Colonic mucosa (tissue), 4 donors: Measurements from ENCODE around the gene UNC13C. TPM values are rescaled to one million over a fixed set of nuclear protein-coding genes. Genes with fewer than 3 reads are reported as not detected.

Experiments used
- DNase-seq: peaks from one replicate; pipeline ENCODE4 v3.0.0-alpha.2; 2020
- H3K27ac ChIP-seq: fragments of 200-600 bp; one replicate; pipeline ENCODE4 v1.8.0; 2021
- H3K27me3 ChIP-seq: fragments of 200-600 bp; one replicate; pipeline ENCODE4 v1.8.0; 2021
- H3K36me3 ChIP-seq: fragments of 200-600 bp; one replicate; pipeline ENCODE4 v1.8.0; 2021
- H3K4me1 ChIP-seq: fragments of 200-600 bp; one replicate; pipeline ENCODE4 v1.8.0; 2021; ENCODE audit warnings: mild to moderate bottlenecking
- H3K4me3 ChIP-seq: fragments of 200-600 bp; one replicate; pipeline ENCODE4 v1.8.0; 2021
- H3K9ac ChIP-seq, 2 donors: one replicate each; pipeline ENCODE4 v1.7.0; 2013; ENCODE audit warnings: control low read depth in 2 of 2, low read depth in 2 of 2, low read length in 2 of 2
- H3K9me3 ChIP-seq: fragments of 200-600 bp; one replicate; pipeline ENCODE4 v1.8.0; 2021
- intact Hi-C: fragments of 100-400 bp; cut with DNase I; formaldehyde crosslinking; loops from one replicate; pipeline ENCODE4 v1.14.1; 2022
- total RNA-seq, 2 donors: library from RNA; stranded (reverse); fragmentation: NEBNext Ultra II Directional in 1 of 2; extraction: Animal tissue kit (Norgen Biotek cat#: 25700) in 1 of 2; gene quantifications; one replicate each; pipeline ENCODE4 v1.2.1, GENCODE V29; 2021
- TF ChIP-seq, protein P1 (sequence below): fragments of 200-600 bp; IDR thresholded peaks from one replicate; pipeline ENCODE4 v1.8.0; 2022; ENCODE audit warnings: antibody characterized with exemption, mild to moderate bottlenecking
- donor health status: healthy.
- donor health status: DM: no; HTN: no; CAD: no.
- donor health status: DM: no; HTN: no; CAD: no.

UNC13C gene
- total RNA-seq, 2 donors from 2014 or later, result 0.05 to 0.13 TPM

GRCh38 chr15:54046093-54046492 is 67.9 kb downstream of the UNC13C start:
- intact Hi-C loops, result no loop called here
- Histone ChIP-seq H3K27ac (no peak overlapping the region), H3K4me3 (no peak overlapping the region), H3K9ac (no peak overlapping the region), H3K9me3 (no peaks in the 10 kb centered on the region), H3K36me3 (no peaks in the 10 kb centered on the region), H3K4me1 (no peaks in the 10 kb centered on the region), H3K27me3 (no peaks in the 10 kb centered on the region)
- TF ChIP-seq, protein P1, sequence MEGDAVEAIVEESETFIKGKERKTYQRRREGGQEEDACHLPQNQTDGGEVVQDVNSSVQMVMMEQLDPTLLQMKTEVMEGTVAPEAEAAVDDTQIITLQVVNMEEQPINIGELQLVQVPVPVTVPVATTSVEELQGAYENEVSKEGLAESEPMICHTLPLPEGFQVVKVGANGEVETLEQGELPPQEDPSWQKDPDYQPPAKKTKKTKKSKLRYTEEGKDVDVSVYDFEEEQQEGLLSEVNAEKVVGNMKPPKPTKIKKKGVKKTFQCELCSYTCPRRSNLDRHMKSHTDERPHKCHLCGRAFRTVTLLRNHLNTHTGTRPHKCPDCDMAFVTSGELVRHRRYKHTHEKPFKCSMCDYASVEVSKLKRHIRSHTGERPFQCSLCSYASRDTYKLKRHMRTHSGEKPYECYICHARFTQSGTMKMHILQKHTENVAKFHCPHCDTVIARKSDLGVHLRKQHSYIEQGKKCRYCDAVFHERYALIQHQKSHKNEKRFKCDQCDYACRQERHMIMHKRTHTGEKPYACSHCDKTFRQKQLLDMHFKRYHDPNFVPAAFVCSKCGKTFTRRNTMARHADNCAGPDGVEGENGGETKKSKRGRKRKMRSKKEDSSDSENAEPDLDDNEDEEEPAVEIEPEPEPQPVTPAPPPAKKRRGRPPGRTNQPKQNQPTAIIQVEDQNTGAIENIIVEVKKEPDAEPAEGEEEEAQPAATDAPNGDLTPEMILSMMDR, result no peak
- no peak for DNase-seq

- no peaks in the 10 kb centered on the region for H3K36me3 ChIP-seq
- intact Hi-C loops, result no loop called here
- H3K9me3 ChIP-seq, result no peaks in the 10 kb centered on the region
- H3K27me3 ChIP-seq, result no peaks in the 10 kb centered on the region
- H3K4me1 ChIP-seq, result no peaks in the 10 kb centered on the region
- H3K4me3 ChIP-seq, result no peak overlapping the region
- no peak for DNase-seq
- TF ChIP-seq, protein P1, result no peak
- H3K27ac ChIP-seq, result no peak overlapping the region
- no peak overlapping the region for H3K9ac ChIP-seq
Observed at GRCh38 chr15:54064365-54064764, 86.1 kb downstream of the UNC13C start.

GRCh38 chr15:54066403-54066802 is 88.2 kb downstream of the UNC13C start:
- Histone ChIP-seq H3K27me3 (no peaks in the 10 kb centered on the region), H3K9ac (no peak overlapping the region), H3K9me3 (no peaks in the 10 kb centered on the region), H3K4me3 (no peak overlapping the region), H3K27ac (no peak overlapping the region), H3K4me1 (no peaks in the 10 kb centered on the region), H3K36me3 (no peaks in the 10 kb centered on the region)
- intact Hi-C loops, result no loop called here
- no peak for DNase-seq
- TF ChIP-seq, protein P1, result no peak

DNA sequence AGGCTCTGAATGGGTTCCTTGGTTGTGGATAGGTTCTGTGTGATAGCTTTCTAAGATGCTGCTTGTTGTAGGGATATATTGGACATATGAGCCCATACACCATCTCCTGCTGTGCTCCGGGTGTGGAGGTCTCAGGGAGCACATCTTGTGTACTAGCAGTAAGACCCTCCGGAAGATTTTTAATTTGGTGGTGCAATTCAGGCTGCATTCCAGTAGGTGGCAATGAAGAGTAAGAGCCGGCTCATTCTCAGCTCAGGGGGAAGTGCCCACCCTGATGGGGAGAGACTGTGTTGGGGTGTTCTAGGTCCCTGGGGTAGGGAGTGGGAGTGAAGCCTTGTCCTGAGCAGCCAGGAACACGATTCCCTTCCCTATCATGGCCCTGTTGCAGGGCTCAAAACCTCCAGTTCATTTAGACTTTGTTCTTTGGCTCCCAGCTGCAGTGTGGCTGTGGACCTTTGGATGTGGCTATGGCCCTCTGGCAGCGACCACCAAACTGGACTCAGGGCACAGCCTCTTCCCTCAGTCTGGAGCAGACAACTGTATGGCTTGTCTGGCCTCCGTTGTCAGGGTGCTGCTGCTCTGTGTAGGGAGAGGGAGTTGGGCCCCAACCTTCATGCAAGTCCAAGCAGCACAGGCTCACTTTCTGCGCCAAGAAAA is 104.7 kb downstream of the UNC13C start:
- Histone ChIP-seq H3K27ac (no peak overlapping the region), H3K4me3 (no peak overlapping the region), H3K4me1 (no peaks in the 10 kb centered on the region), H3K9ac (no peak overlapping the region), H3K36me3 (no peaks in the 10 kb centered on the region), H3K27me3 (no peaks in the 10 kb centered on the region), H3K9me3 (no peaks in the 10 kb centered on the region)
- intact Hi-C loops, result loop anchor here (5.0 kb wide), 1 partner anchor 1029 kb away; no protein-coding TSS in a partner anchor
- no peak for DNase-seq
- TF ChIP-seq, protein P1, result peak; percentile 46

- H3K9me3 ChIP-seq, result no peaks in the 10 kb centered on the region
- no peaks in the 10 kb centered on the region for H3K4me1 ChIP-seq
- intact Hi-C loops, result loop anchor here (5.0 kb wide), 1 partner anchor 1029 kb away; no protein-coding TSS in a partner anchor
- no peak overlapping the region for H3K9ac ChIP-seq
- no peaks in the 10 kb centered on the region for H3K27me3 ChIP-seq
- H3K27ac ChIP-seq, result no peak overlapping the region
- TF ChIP-seq, protein P1, result no peak
- DNase-seq, result no peak
- H3K4me3 ChIP-seq, result no peak overlapping the region
- no peaks in the 10 kb centered on the region for H3K36me3 ChIP-seq
Observed at GRCh38 chr15:54083501-54083900, 105.3 kb downstream of the UNC13C start.
